ENCODE results near the gene NOSTRIN.

- no peak for TF ChIP-seq EZH2 (IDR thresholded peaks at IDR 0.05; ENCODE audit: low read length)
- no peak for TF ChIP-seq CTCF (optimal IDR thresholded peaks at IDR 0.05 in 1 of 3, IDR thresholded peaks at IDR 0.05 in 1 of 3, conservative IDR thresholded peaks at IDR 0.05 in 1 of 3; ENCODE audit: extremely low read depth in 1 of 3, insufficient read depth in 2 of 3, low read length in 3 of 3)
These were observed 26.6 kb upstream of the NOSTRIN start for GRCh38 chr2:168775837-168776236.

Data from keratinocyte (primary cell).